Rectal smooth muscle tissue (tissue), 1 donor: ENCODE results near the gene TMEM198.

Experiments
- H3K27ac ChIP-seq: one replicate; pipeline ENCODE4 v1.7.0; 2013; ENCODE audit warnings: low read depth, low read length, inconsistent platforms
- H3K27me3 ChIP-seq: one replicate; pipeline ENCODE4 v1.7.0; 2013; ENCODE audit warnings: low read length; ENCODE audit not compliant: control insufficient read depth, insufficient read depth
- H3K36me3 ChIP-seq: one replicate; pipeline ENCODE4 v1.7.0; 2013; ENCODE audit warnings: low read length; ENCODE audit not compliant: control insufficient read depth, insufficient read depth
- H3K4me1 ChIP-seq: one replicate; pipeline ENCODE4 v1.7.0; 2013; ENCODE audit warnings: low read length; ENCODE audit not compliant: control insufficient read depth, insufficient read depth
- H3K4me3 ChIP-seq: one replicate; pipeline ENCODE4 v1.7.0; 2013; ENCODE audit warnings: low read length
- H3K9ac ChIP-seq: one replicate; pipeline ENCODE4 v1.7.0; 2013; ENCODE audit warnings: low read length

Gene TMEM198

GRCh38 chr2:219543596-219544358, at the start of gene TMEM198, which contains the start of gene CHPF:
Gene TMEM198 (plus strand): TSS chr2:219544028. CDS start chr2:219544728, 700 bp downstream.
Gene CHPF (minus strand): TSS chr2:219543809. CDS start chr2:219543538, 271 bp downstream.
- H3K4me1 ChIP-seq, result peaks cover 4% of the 10 kb centered on the region
- H3K36me3 ChIP-seq, result peaks cover 3% of the 10 kb centered on the region
- H3K4me3 ChIP-seq, result peak within 1 kb of the TSS; percentile 66
- H3K27me3 ChIP-seq, result no peaks in the 10 kb centered on the region
- H3K27ac ChIP-seq, result peak within 1 kb of the TSS; percentile 79
- H3K9ac ChIP-seq, result no peak within 1 kb of the TSS

- peak overlapping the region; percentile 91 for H3K27ac ChIP-seq
- peaks cover 17% of the 10 kb centered on the region for H3K27me3 ChIP-seq
- H3K4me3 ChIP-seq, result no peak overlapping the region
- H3K4me1 ChIP-seq, result peaks cover 12% of the 10 kb centered on the region
- no peak overlapping the region for H3K9ac ChIP-seq
- no peaks in the 10 kb centered on the region for H3K36me3 ChIP-seq
Measured at GRCh38 chr2:219494952-219495530, 48.8 kb upstream of the TMEM198 start.

- peak overlapping the region; percentile 20 for H3K4me3 ChIP-seq
- peaks cover 17% of the 10 kb centered on the region for H3K27me3 ChIP-seq
- H3K27ac ChIP-seq, result peak overlapping the region; percentile 91
- H3K4me1 ChIP-seq, result peaks cover 12% of the 10 kb centered on the region
- H3K9ac ChIP-seq, result no peak overlapping the region
- no peaks in the 10 kb centered on the region for H3K36me3 ChIP-seq
Measured at GRCh38 chr2:219495531-219496122, 48.2 kb upstream of the TMEM198 start.

- Histone ChIP-seq H3K4me1 (peaks cover 12% of the 10 kb centered on the region), H3K27me3 (peaks cover 17% of the 10 kb centered on the region), H3K4me3 (peak overlapping the region; percentile 75), H3K27ac (peak overlapping the region; percentile 91), H3K36me3 (no peaks in the 10 kb centered on the region), H3K9ac (no peak overlapping the region)
Measured at GRCh38 chr2:219496247-219496824, 47.5 kb upstream of the TMEM198 start.

GRCh38 chr2:219496825-219497494, 46.9 kb upstream of the TMEM198 start:
- Histone ChIP-seq H3K4me1 (peaks cover 12% of the 10 kb centered on the region), H3K27ac (peak overlapping the region; percentile 91), H3K36me3 (peaks cover 3% of the 10 kb centered on the region), H3K27me3 (peaks cover 17% of the 10 kb centered on the region), H3K4me3 (peak overlapping the region; percentile 75), H3K9ac (peak overlapping the region; percentile 53)

GRCh38 chr2:219497495-219498279, 46.1 kb upstream of the TMEM198 start:
- peak overlapping the region; percentile 69 for H3K9ac ChIP-seq
- peaks cover 12% of the 10 kb centered on the region for H3K4me1 ChIP-seq
- peaks cover 7% of the 10 kb centered on the region for H3K36me3 ChIP-seq
- H3K27ac ChIP-seq, result peak overlapping the region; percentile 91
- peak overlapping the region; percentile 75 for H3K4me3 ChIP-seq
- H3K27me3 ChIP-seq, result peaks cover 17% of the 10 kb centered on the region

- peak within 1 kb of the TSS; percentile 69 for H3K9ac ChIP-seq
Measured at GRCh38 chr2:219498280-219499057, 45.4 kb upstream of the TMEM198 start, which contains the start of gene GMPPA. Gene GMPPA (plus strand): TSS chr2:219498891. CDS start chr2:219499976, 1,085 bp downstream.

GRCh38 chr2:219499058-219499307, 44.8 kb upstream of the TMEM198 start:
- peak overlapping the region; percentile 55 for H3K9ac ChIP-seq
- H3K4me3 ChIP-seq, result peak overlapping the region; percentile 75
- peaks cover 12% of the 10 kb centered on the region for H3K4me1 ChIP-seq
- H3K27me3 ChIP-seq, result peaks cover 17% of the 10 kb centered on the region
- H3K36me3 ChIP-seq, result peaks cover 9% of the 10 kb centered on the region
- H3K27ac ChIP-seq, result peak overlapping the region; percentile 91

More at GRCh38 chr2:219498280-219499057, 45.4 kb upstream of the TMEM198 start, which contains the start of gene GMPPA:
- Histone ChIP-seq H3K27me3 (peaks cover 17% of the 10 kb centered on the region), H3K36me3 (peaks cover 7% of the 10 kb centered on the region), H3K27ac (peak within 1 kb of the TSS; percentile 91), H3K4me1 (peaks cover 12% of the 10 kb centered on the region), H3K4me3 (peak within 1 kb of the TSS; percentile 75)

- Histone ChIP-seq H3K36me3 (peaks cover 13% of the 10 kb centered on the region), H3K4me1 (peaks cover 12% of the 10 kb centered on the region), H3K9ac (no peak overlapping the region), H3K27ac (no peak overlapping the region), H3K4me3 (no peak overlapping the region), H3K27me3 (peaks cover 15% of the 10 kb centered on the region)
Measured at GRCh38 chr2:219499555-219499954, 44.3 kb upstream of the TMEM198 start.

GRCh38 chr2:219500135-219500534, 43.7 kb upstream of the TMEM198 start:
- Histone ChIP-seq H3K27me3 (peaks cover 11% of the 10 kb centered on the region), H3K9ac (no peak overlapping the region), H3K27ac (no peak overlapping the region), H3K4me1 (peaks cover 12% of the 10 kb centered on the region), H3K36me3 (peaks cover 13% of the 10 kb centered on the region), H3K4me3 (no peak overlapping the region)

- no peak overlapping the region for H3K4me3 ChIP-seq
- H3K4me1 ChIP-seq, result peaks cover 6% of the 10 kb centered on the region
- H3K36me3 ChIP-seq, result peaks cover 17% of the 10 kb centered on the region
- H3K9ac ChIP-seq, result no peak overlapping the region
- H3K27me3 ChIP-seq, result peaks cover 7% of the 10 kb centered on the region
- H3K27ac ChIP-seq, result no peak overlapping the region
Measured at GRCh38 chr2:219501849-219502248, 42.0 kb upstream of the TMEM198 start.
